K562 (cell line): ENCODE measurements around the gene FRRS1. TPM values are rescaled to one million over a fixed set of nuclear protein-coding genes. Genes with fewer than 3 reads are reported as not detected.

ENCODE experiments used
- polyA plus RNA-seq, 8 experiments: library from polyadenylated mRNA; depleted of rRNA in 4 of 8; stranded (reverse) in 5 of 8; unstranded in 3 of 8; fragments of >200 nt; fragmentation: Nextera tagmentation in 2 of 8; fragmentation: Illumina TruSeq in 1 of 8; extraction: Ambion mirVana in 2 of 8; extraction: Trizol in 1 of 8; gene quantifications; 2 replicates each; pipeline versions ENCODE4 v1.2.1 to v1.2.3, GENCODE V29; 2011 to 2014; ENCODE audit warnings: inconsistent platforms in 1 of 8, missing spikeins in 1 of 8
- small RNA-seq: library from RNA; depleted of rRNA; stranded (forward); fragments of <200 nt; gene quantifications from one replicate; pipeline ENCODE3, GENCODE V24; 2014
- total RNA-seq, 7 experiments: library from RNA; depleted of rRNA in 6 of 7; stranded (reverse); fragments of >200 nt in 6 of 7; fragmentation: Illumina TruSeq in 2 of 7; extraction: Trizol in 2 of 7; gene quantifications; 2 replicates each; pipeline versions ENCODE4 v1.2.1 to v1.2.3, GENCODE V29; 2011 to 2021; ENCODE audit warnings: low replicate concordance in 1 of 7

Gene FRRS1
- total and polyA plus RNA-seq, 9 of the 15 experiments (the other 6 are each of a cell fraction or from before 2014, with no cell fraction given): 0.87 to 54.0 (median 23.7) TPM

Small RNA genes lying within 50 kb of the gene (small RNA-seq; reads per million reads assigned to genes)
- gene RF00019 (not detected), gene RNU4-75P (not detected)

Other genes starting within 250 kb of the FRRS1 start
- 5.4 and 5.7 TPM in 2 replicates for gene PALMD, start 120.5 kb downstream of the FRRS1 start, total RNA-seq (2014; rRNA removed)
- 8.4 and 8.6 TPM in 2 replicates for gene PALMD, start 120.5 kb downstream of the FRRS1 start, total RNA-seq (2014; rRNA removed; fragmentation: Illumina TruSeq; extraction: Trizol)
- 12.1 and 13.5 TPM in 2 replicates for gene PALMD, start 120.5 kb downstream of the FRRS1 start, total RNA-seq (2015; rRNA removed; fragmentation: Illumina TruSeq; extraction: Trizol)
- gene PALMD, start 120.5 kb downstream of the FRRS1 start, total RNA-seq (2021): 3.5 and 4.0 TPM in 2 replicates
- gene PALMD, start 120.5 kb downstream of the FRRS1 start, polyA plus RNA-seq (2011; rRNA removed): 0.19 and 3.3 TPM in 2 replicates
- gene PALMD, start 120.5 kb downstream of the FRRS1 start, polyA plus RNA-seq (2014; fragmentation: Illumina TruSeq; extraction: Trizol): 7.9 and 12.2 TPM in 2 replicates
- gene PALMD, start 120.5 kb downstream of the FRRS1 start, polyA plus RNA-seq (2014; fragmentation: Nextera tagmentation; extraction: Ambion mirVana): 1 to 10 TPM; 2.7 to 6.5 TPM
- 4.5 and 4.9 TPM in 2 replicates for gene PALMD, start 120.5 kb downstream of the FRRS1 start, polyA plus RNA-seq (2014; rRNA removed)
- gene AGL, start 83.7 kb upstream of the FRRS1 start, total RNA-seq (2014; rRNA removed): 7.6 and 9.0 TPM in 2 replicates
- 20.4 and 23.1 TPM in 2 replicates for gene AGL, start 83.7 kb upstream of the FRRS1 start, total RNA-seq (2014; rRNA removed; fragmentation: Illumina TruSeq; extraction: Trizol)
- 16.1 and 16.6 TPM in 2 replicates for gene AGL, start 83.7 kb upstream of the FRRS1 start, total RNA-seq (2015; rRNA removed; fragmentation: Illumina TruSeq; extraction: Trizol)
- 18.3 and 18.9 TPM in 2 replicates for gene AGL, start 83.7 kb upstream of the FRRS1 start, total RNA-seq (2021)
- gene AGL, start 83.7 kb upstream of the FRRS1 start, polyA plus RNA-seq (2011; rRNA removed): 8.1 and 12.4 TPM in 2 replicates
- gene AGL, start 83.7 kb upstream of the FRRS1 start, polyA plus RNA-seq (2014; fragmentation: Illumina TruSeq; extraction: Trizol): 11.7 and 13.7 TPM in 2 replicates
- gene AGL, start 83.7 kb upstream of the FRRS1 start, polyA plus RNA-seq (2014; fragmentation: Nextera tagmentation; extraction: Ambion mirVana): 1 to 10 TPM; 6.3 to 6.5 TPM
- gene AGL, start 83.7 kb upstream of the FRRS1 start, polyA plus RNA-seq (2014; rRNA removed): 6.3 and 6.7 TPM in 2 replicates
- 10.6 and 20.2 TPM in 2 replicates for gene SLC35A3, start 203.4 kb upstream of the FRRS1 start, total RNA-seq (2014; rRNA removed)
- gene SLC35A3, start 203.4 kb upstream of the FRRS1 start, total RNA-seq (2014; rRNA removed; fragmentation: Illumina TruSeq; extraction: Trizol): 20.5 and 24.1 TPM in 2 replicates
- 14.6 and 16.1 TPM in 2 replicates for gene SLC35A3, start 203.4 kb upstream of the FRRS1 start, total RNA-seq (2015; rRNA removed; fragmentation: Illumina TruSeq; extraction: Trizol)
- gene SLC35A3, start 203.4 kb upstream of the FRRS1 start, total RNA-seq (2021): 12.9 and 13.2 TPM in 2 replicates
- 13.3 and 21.7 TPM in 2 replicates for gene SLC35A3, start 203.4 kb upstream of the FRRS1 start, polyA plus RNA-seq (2011; rRNA removed)
- 8.8 and 10.9 TPM in 2 replicates for gene SLC35A3, start 203.4 kb upstream of the FRRS1 start, polyA plus RNA-seq (2014; fragmentation: Illumina TruSeq; extraction: Trizol)
- 1 to 10 TPM; 3.5 to 3.7 TPM for gene SLC35A3, start 203.4 kb upstream of the FRRS1 start, polyA plus RNA-seq (2014; fragmentation: Nextera tagmentation; extraction: Ambion mirVana)
- gene SLC35A3, start 203.4 kb upstream of the FRRS1 start, polyA plus RNA-seq (2014; rRNA removed): 11.7 and 14.0 TPM in 2 replicates